D721Med (cell line): ENCODE data around the gene SKOR2.
A peak's percentile ranks its signal among the peaks of the same experiment; 100 is the strongest.
"Not testable (repeated sequence)": the region's sequence is repeated elsewhere in the genome, so short reads cannot be mapped to it uniquely, and the experiment has no call there.

Experiments used
- DNase-seq: peaks from one replicate; pipeline ENCODE4 v3.0.0; 2011; ENCODE audit warnings: low spot score; ENCODE audit not compliant: insufficient read length
- FAIRE-seq: peaks from 2 replicates; lab custom pipeline; 2011; peaks lifted over from hg19 to GRCh38; lab: Jason Lieb, UNC
- CTCF ChIP-seq: IDR thresholded peaks from 2 replicates; pipeline ENCODE4 v1.5.1; 2012; ENCODE audit warnings: mild to moderate bottlenecking, control low read depth; ENCODE audit not compliant: insufficient read depth; ENCODE audit errors: missing control alignments

The SKOR2 gene

GRCh38 chr18:47174545-47175116 is 76.8 kb downstream of the SKOR2 start:
- no peak for TF ChIP-seq CTCF
- FAIRE-seq (no peak), DNase-seq (no peak)

GRCh38 chr18:47172476-47172875 is 79.0 kb downstream of the SKOR2 start:
- FAIRE-seq (peak; percentile 29), DNase-seq (no peak)
- no peak for TF ChIP-seq CTCF

GRCh38 chr18:47168913-47169312 is 82.5 kb downstream of the SKOR2 start:
- no peak for TF ChIP-seq CTCF
- FAIRE-seq (peak; percentile 32), DNase-seq (no peak)

GRCh38 chr18:47168509-47168908 is 83.0 kb downstream of the SKOR2 start:
- no peak for DNase-seq
- FAIRE-seq = no peak
- no peak for TF ChIP-seq CTCF

- FAIRE-seq (no peak), DNase-seq (no peak)
- TF ChIP-seq CTCF = no peak
Measured at GRCh38 chr18:47166294-47166693, 85.2 kb downstream of the SKOR2 start.

- FAIRE-seq (peak; percentile 48), DNase-seq (no peak)
- TF ChIP-seq CTCF = no peak
Measured at GRCh38 chr18:47163241-47163640, 88.2 kb downstream of the SKOR2 start.

- no peak for TF ChIP-seq CTCF
- no peak for FAIRE-seq
- DNase-seq = no peak
Measured at GRCh38 chr18:47160256-47160655, 91.2 kb downstream of the SKOR2 start.

- DNase-seq, FAIRE-seq: not testable (repeated sequence)
Measured at GRCh38 chr18:47158404-47158803, 93.1 kb downstream of the SKOR2 start.
